GM19193 (cell line): ENCODE data around the gene RCN2.

Experiments used
- POLR2A ChIP-seq: IDR thresholded peaks from 4 replicates; pipeline ENCODE4 v1.6.1; 2011; ENCODE audit not compliant: insufficient read depth, insufficient read length; ENCODE audit errors: extremely low read depth

Gene RCN2

DNA sequence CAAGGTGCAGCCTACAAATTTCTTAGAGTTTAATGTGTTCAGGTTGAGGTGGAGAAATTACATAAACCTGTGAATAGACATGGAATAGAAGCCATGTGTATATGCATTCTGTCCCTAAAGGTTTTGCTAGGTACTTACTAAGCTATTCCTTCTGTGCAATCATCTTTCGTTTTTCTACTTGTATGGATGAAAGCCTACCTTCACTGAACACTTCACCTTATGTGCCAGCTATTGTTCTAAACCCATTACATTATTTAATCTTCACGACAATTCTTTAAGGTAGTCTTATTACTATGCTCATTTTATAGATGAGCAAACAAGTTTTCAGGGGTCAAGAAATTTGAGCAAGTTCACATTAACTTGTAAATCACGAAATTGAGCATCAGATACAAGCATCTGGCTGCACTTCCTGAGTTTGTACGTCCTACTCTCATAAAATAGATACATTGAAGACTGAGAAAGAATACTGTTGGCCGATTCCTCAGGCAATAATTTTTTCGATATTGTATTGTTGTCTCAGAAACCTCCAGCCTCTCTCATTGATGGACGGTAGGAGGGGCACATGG is 635 bp upstream of the RCN2 start:
- no peak for TF ChIP-seq POLR2A

DNA sequence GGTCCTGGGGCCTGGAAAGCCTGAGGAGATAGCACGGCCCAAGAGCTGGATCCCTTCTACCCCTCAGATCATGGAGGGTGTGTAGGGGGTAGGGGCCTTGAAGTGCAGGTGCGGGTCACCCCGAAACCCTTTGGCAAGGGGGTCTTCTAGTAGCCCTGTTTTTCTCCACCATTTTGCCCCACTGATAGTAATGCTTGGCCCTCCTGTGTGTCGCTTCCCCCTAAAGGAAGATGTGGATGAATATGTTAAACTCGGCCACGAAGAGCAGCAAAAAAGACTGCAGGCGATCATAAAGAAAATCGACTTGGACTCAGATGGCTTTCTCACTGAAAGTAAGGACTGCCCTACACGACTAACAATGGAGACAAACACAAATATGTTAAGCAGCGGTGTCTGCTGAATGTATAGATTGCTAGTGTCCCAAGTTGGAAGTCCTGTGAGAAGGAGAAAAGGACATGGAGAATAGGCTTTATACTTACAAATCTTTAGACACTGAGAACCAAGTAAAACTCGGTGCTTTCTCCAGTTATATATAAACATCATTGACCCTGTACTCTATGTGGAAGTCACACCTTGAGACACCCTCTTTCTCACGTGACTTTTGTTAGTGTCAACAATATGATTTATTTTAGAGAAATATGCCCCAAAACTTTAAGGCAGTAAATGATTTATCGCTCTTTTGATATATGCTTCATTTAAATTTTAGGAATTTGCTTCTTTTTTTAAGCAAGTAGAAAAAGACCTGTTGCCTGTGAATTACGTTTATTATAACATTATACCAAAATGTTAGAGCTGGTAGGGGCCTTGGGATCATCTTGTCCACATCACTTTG is 802 bp downstream of the RCN2 start:
- no peak for TF ChIP-seq POLR2A

DNA sequence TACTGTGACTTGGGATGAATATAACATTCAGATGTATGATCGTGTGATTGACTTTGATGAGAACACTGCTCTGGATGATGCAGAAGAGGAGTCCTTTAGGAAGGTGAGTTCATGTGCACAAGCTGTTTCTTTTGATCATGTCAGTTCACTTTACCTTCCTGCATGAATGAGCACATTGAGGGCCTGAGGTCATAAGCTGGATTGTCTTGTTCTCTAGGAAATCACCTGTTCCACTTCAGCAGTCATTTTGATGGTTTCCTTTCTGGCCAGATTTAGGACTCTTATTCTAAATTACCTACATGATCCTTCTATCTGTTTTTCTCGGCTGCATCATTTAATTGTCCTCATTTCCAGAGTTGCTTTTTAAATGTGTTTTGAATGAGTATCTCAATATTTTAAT is 4.1 kb downstream of the RCN2 start:
- no peak for TF ChIP-seq POLR2A

DNA sequence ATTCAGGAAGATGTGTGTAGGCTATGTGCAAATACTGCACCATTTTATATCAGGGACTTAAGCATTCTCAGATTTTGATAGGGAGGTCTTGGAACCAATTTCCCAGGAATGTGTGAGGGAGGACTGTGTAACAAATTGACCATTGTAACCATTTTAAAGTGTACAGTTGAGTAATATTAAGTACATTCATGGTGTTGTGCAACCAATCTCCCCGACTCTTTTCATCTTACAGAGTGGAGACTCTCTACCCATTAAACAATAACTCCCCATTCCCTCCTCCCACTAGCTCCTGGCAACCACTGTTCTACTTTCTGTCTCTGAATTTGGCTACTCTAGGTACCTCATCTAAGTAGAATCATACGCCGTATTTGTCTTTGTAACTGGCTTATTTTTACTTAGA is 5.1 kb downstream of the RCN2 start:
- no peak for TF ChIP-seq POLR2A

DNA sequence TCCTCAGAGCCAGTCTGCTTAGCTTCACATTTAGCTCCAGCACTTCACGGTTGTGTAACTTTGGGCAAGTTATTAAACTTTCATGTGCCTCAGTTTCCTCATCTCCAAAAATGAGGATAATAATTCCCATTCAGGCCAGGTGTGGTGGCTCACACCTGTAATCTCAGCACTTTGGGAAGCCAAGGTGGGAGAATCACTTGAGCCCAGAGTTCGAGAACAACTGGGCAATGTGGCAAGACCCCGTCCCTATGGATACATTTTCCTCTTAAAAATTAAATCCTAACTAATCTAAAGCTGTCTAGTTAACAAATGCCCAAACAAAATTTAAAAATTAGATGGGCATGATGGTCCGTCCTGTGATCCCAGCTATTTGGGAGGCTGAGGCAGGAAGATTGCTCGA is 7.2 kb downstream of the RCN2 start:
- no peak for TF ChIP-seq POLR2A

DNA sequence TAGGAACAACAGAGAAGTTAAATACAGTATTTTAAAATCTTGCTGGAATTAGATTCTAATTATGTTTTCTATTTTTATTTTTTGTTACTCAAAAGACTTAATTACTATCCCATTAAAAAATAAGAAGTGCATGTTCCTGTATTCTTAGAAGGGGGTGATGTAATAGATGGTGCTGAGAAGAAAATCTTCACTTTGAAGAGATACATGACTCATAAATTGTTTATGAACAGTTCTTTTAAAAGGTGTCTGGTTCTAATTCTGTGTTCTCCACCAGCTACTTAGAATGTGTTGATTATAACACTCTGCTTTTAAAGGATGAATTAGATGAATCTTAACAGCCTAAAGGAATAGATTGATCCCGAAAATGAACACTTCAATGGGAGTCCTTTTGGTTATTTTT is 8.2 kb downstream of the RCN2 start:
- no peak for TF ChIP-seq POLR2A

DNA sequence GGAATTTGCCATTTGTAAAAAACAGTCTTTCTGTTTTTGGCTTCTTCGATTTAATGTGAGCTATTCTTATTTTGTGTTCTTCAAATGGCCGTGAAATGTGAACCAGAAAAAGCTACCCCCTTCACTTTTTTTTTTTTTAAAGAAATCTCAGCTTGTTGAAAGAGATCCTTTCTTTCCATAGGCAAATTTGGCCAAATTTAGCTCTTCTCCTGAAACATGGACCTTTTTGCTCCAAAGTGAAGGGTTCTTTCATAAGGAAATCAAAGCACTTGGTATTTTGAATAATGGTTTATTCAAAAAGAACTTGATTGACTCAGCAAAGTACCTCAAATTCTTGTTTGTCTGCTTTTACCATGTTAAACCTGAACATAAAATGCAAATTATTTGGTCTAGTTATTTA is 10.1 kb downstream of the RCN2 start:
- TF ChIP-seq POLR2A = no peak

DNA sequence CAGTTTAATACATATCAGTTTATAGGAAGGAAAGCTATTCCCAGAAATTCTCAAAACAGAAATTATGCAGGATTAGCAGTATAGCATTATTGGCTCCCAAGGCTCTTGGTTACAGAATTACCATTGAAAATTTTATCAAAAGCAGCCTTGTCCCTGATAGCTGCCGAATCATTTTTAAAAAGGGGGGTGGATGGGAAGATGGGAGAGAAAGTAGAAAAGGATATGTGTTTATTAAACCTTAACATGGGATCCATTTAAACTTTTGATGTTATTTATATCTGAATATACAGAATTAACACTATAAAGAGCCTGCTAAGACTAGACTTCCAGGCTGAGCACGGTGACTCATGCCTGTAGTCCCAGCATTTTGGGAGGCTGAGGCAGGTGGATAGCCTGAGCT is 10.8 kb downstream of the RCN2 start:
- TF ChIP-seq POLR2A = no peak

DNA sequence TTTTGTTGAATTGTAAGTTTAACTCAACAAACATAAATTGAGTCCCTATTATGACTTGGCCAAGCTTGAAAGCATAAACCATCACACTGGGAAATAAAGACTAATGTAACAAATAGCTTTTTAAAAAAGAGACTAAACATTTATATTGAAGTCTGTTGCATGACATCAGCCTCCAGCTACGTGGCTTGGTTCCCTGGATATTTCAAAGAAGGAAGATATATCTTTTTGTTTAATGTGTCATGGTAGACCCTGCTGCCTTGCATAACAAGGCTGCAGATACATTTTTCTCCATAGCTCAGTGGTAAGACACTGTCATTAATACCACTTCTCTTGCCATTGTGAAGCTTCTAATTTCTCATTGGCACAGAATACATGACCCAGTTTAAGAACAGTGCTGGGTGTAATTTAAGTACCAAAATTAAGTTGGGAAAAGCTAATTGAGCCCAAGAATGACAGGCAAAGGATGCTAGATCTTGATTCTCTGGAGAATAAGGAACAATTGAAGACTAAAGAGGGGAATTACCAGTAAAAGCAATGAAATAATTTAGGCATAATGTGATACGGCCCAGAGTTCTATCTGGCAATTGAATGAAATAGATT is 14.0 kb downstream of the RCN2 start:
- no peak for TF ChIP-seq POLR2A

DNA sequence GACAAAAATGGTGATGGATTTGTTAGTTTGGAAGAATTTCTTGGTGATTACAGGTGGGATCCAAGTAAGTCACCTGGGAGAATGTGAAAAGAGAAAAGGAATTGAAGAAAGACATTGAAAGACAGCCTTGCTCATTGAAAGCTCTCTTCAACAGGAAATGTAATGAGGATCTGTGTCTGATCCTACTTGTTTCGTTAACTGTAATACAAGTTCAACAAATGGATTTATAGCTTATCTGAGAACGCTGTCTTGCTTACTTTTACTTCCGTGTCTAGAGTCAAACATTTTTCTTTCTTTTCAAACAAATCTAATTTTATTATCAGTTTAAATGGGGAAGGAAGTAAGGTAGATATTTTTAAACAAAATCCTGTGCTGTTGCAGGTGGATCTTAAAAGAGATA is 15.9 kb downstream of the RCN2 start:
- no peak for TF ChIP-seq POLR2A

DNA sequence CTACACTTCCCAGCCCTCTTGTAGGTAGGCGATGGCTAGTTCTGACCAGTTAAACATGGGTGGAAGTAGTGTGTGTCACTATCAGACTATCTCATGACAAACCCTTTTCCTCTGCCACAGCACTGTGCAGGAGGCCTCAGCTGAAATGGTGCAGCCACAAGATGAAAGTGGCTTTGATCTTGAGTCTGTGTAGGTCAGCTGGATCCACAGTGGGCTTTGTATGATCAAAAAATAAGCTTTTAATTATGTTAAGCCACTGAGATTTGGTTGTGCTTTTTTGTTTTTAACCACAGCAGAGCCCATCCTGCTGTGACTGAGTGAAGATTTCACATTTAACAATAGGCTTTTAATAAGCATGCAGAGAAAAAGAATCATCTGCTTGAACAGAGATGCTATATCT is 19.7 kb downstream of the RCN2 start:
- no peak for TF ChIP-seq POLR2A

DNA sequence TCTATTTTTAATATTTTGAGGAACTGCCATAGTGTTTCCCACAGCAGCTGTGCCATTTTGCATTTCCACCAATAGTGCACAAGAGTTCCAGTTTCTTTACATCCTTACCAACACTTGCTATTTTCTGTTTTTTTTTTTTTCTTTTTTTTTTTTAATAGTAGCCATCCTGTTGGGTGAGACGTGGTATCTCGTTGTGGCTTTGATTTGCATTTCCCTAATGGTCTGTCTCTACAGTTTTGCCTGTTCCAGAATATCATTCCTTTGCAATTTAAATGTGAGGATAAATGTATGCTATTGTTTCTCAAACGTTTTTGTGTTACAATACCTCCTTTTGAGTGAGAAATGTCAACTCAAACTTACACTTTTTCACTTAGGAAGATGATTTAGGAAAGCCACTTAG is 22.4 kb downstream of the RCN2 start:
- TF ChIP-seq POLR2A = no peak

DNA sequence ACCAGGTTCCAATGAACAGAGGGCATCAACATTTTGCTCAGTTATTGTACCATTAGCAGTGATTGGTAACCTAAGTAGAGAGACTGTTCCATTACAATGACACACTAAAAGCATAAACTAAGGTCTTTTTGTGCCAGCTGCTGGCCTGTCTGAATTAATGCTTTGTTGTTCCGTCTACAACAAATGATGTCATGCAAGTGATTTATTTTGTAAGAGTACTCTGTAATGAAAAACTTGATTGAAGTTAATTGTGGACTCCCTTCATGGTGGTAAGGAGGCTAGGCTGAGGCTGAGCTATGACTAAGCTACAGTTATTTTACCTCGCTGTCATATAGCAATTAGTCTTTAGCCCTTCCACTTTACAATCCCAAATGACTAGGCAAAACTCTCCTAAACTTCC is 23.2 kb downstream of the RCN2 start:
- TF ChIP-seq POLR2A = no peak

DNA sequence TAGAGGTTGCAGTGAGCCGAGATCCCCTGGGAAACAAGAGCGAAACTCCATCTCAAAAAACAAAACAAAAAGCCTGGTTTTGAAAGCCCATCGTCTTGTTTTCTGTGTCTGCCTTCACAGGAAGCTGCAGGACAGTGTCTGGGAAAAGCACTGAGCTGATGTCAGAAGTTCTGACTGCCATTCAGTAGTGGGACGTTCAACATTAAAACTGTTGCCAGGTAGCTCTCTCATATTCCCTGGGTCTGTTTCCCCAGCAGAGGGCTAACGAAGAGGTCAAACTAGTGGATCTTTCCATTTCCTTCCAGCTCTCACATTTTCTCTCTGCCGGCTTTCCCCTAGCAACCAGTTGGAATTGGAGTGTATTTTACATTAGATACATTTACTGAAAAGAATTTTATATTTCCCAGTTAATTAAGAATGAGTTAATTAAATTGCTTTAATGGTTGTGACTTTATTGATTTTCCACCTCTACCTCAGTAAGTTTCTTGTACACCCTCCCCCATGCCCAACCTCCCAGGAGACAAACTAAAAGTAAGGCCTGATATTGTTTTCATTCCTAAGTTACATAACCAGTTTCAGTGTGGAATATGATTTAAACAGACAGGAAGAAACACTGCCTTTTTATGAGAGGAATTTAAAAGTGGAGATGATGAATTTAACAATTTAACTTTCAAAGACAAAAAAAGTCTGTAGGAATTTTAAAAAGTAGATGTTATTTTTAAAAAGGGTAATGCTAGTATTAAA is 29.9 kb downstream of the RCN2 start:
- no peak for TF ChIP-seq POLR2A

DNA sequence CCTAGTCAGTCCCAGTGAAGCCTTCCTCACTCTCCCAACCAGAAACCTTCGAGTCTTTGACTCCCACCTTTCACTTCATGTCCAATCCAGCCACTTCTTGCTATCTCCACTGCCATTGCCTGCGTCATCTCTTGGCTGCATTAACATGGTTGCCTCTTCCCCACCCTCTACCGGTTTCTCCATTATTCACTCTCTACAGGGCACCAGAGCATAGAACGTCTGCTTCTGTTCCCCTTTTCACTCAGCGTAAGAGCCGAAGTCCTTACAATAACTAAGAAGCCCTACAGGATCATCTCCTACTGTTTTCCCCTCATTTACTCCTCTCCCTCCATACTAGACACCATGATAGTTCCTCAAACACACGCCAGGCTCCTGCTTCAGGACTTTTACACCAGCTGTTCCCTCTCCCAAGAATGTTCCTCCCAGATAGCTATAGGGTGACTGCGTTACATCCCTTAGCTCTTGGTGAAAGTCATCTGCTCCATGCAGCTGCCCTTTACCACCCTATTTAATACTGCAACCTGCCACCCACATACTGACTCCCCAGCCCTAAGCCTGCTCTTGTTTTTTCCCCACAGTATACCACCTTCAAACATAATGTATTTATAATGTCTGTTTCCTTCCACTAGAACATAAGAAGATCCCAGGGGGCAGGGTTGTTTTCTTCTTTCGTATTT is 30.9 kb downstream of the RCN2 start:
- TF ChIP-seq POLR2A = no peak
